Stimulated activated CD8-positive, alpha-beta memory T cell treated with anti-CD3 and anti-CD28 coated beads, Interleukin-7, amount 100 ng/mL, for 1 hour (primary cell): ENCODE data around the gene FOXD4L5.
"Not testable (repeated sequence)": the region's sequence is repeated elsewhere in the genome, so short reads cannot be mapped to it uniquely, and the experiment has no call there.

Experiments
- DNase-seq, 2 donors: peaks; one replicate each; pipeline ENCODE4 v3.0.0-alpha.2; 2020; ENCODE audit warnings: low read depth in 2 of 2

The FOXD4L5 gene

DNA sequence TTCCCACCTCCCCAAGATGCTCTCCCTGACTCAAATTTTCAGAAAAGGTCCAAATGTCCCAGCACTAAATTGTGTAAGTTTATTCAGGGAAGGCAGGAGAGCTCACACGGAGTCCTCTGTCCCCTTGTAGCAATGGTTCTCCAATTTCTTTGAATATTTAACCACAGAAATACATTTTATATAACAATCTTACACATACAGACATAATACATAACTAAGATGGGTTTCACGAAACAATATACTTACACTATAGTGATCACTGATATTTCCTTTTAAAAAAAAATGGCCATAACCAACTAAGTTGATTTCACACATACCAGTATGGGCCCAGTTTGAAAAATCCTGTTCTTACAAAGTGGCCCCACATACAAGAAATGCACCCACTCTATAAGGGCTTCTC is at the start of gene FOXD4L5:
TSS of gene FOXD4L5 (minus strand) at position 101 of the 400 bp plus-strand sequence. CDS start 832 bp downstream, outside the sequence.
- DNase-seq: not testable (repeated sequence)

DNA sequence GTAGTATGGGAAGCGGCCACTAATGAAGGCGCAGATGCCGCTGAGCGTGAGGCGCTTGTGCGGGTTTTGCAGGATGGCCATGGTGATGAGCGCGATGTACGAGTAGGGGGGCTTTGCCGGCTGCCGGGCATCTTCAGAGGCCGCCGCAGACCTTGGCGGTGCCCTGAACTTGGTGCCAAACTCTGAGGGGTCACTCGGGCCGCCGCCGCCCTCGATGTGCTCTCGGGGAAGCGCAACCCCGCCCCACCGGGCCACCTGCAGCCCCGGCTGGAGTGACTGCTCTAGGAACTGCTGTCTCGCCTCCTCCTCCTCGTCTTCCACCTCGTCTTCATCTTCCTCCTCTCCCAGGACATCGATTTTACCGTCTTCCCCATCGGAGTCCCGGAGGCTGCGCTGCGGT is 1.1 kb downstream of the FOXD4L5 start:
- not testable (repeated sequence) for DNase-seq

DNA sequence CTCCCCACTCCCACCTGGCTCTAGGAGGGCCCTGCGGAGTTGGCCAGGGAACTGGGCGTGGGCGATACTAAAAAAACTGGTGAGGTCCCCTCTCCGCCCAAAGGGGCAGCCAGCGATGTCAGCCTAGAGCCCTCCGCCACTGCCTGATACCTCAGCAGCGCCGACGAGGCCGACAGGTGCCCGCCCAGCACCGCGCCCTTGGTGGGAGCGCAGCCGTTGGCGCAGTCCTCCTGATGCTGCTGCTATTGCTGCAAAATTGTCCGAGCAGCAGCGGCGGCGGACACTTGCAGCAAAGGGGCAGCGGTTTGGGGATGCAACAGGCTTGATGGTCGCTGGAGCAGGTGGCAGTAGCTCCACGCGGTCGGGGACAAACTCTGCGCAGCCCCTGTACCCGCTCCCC is 2.0 kb downstream of the FOXD4L5 start:
- not testable (repeated sequence) for DNase-seq
